Peyer's patch (tissue), 4 donors: ENCODE results near the gene NKX6-2. TPM values are rescaled to one million over a fixed set of nuclear protein-coding genes. Genes with fewer than 3 reads are reported as not detected.

Source experiments
- DNase-seq, 3 donors: peaks; one replicate each; pipeline ENCODE4 v3.0.0-alpha.2; 2017 to 2019
- H3K27ac ChIP-seq, 4 donors: fragments of 200-600 bp; sonication (generic); one replicate each; pipeline ENCODE4 v1.5.1; 2016 to 2019
- H3K27me3 ChIP-seq, 2 donors: fragments of 200-600 bp; sonication (generic); one replicate each; pipeline ENCODE4 v1.5.1; 2019
- H3K36me3 ChIP-seq, 3 donors: fragments of 200-600 bp; sonication (generic); one replicate each; pipeline ENCODE4 v1.5.1; 2016 to 2019
- H3K4me1 ChIP-seq, 4 donors: fragments of 200-600 bp; sonication (generic); one replicate each; pipeline ENCODE4 v1.5.1; 2016 to 2019
- H3K4me3 ChIP-seq, 4 donors: fragments of 200-600 bp; sonication (generic); 1 replicate in 3 of 4; 2 replicates in 1 of 4; pipeline ENCODE4 v1.5.1; 2016 to 2019; ENCODE audit warnings: mild to moderate bottlenecking in 1 of 4
- H3K9me3 ChIP-seq, 4 donors: fragments of 200-600 bp; sonication (generic); one replicate each; pipeline ENCODE4 v1.5.1; 2016 to 2019; ENCODE audit warnings: mild to moderate bottlenecking in 1 of 4
- POLR2A ChIP-seq, 2 donors: fragments of 450-650 bp; IDR thresholded peaks; one replicate each; pipeline ENCODE4 v1.5.1; 2017; ENCODE audit warnings: antibody characterized with exemption in 2 of 2, mild to moderate bottlenecking in 2 of 2, moderate library complexity in 2 of 2
- total RNA-seq, 4 donors: library from RNA; depleted of rRNA; stranded (reverse); fragments of >200 nt; gene quantifications; one replicate each; pipeline ENCODE4 v1.1.0, GENCODE V29; 2016
- TF ChIP-seq, protein P1 (sequence below), 6 experiments: fragments of 450-650 bp in 4 of 6; fragments of 200-600 bp in 2 of 6; sonication (generic) in 1 of 6; IDR thresholded peaks; one replicate each; pipeline ENCODE4 v1.5.1; 2017 to 2019; ENCODE audit warnings: antibody characterized with exemption in 6 of 6, mild to moderate bottlenecking in 3 of 6, moderate library complexity in 1 of 6

The NKX6-2 gene
- total RNA-seq, 4 donors from 2014 or later, result not detected

DNA sequence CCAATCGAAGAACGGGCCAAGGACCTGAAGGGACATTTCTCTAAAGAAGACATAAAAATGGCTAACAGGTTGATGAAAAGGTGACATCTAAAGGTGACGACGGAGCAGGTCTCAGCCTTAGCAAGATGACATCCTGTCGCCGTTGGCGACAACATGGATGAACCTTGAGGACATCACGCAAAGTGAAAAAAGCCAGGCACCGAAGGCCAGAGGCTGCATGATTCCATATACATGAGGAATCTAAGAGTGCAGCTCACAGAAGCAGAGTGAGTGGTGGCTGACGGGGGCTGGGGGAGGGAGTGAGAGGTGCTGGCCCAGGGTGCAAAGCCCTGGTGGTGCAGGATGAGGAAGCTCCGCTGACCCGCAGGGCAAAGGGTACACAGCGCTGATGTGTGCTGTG, 34.1 kb upstream of the NKX6-2 start:
- no peak for DNase-seq

DNA sequence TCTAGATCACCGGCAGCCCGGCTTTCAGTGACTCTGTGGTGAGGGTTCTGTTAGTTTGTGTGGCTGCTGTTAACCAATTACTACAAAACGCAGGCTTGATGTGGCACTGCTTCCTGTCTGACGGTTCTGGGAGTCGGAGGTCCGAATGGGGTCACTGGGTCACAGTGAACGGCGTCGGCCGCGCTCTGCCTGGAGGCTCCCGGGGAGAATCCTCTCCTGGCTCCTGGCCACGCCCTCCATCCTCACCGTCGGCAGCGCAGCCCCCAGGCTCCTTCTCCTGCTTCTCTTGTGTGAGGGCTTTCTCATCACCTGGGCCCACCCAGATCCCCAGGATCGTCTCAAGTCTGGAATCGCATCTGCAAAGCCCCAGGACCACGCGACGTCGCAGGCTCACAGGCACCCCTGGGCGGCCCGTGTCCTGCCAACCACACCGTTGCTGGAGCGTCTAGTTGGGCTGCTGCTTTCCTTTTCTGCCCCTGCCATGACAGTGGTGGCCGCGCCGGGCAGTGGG, 31.8 kb upstream of the NKX6-2 start:
- no peak for DNase-seq
- H3K4me1 ChIP-seq, result no peaks in the 10 kb centered on the region
- TF ChIP-seq POLR2A (IDR thresholded peaks at IDR 0.05), result no peak
- TF ChIP-seq, protein P1, sequence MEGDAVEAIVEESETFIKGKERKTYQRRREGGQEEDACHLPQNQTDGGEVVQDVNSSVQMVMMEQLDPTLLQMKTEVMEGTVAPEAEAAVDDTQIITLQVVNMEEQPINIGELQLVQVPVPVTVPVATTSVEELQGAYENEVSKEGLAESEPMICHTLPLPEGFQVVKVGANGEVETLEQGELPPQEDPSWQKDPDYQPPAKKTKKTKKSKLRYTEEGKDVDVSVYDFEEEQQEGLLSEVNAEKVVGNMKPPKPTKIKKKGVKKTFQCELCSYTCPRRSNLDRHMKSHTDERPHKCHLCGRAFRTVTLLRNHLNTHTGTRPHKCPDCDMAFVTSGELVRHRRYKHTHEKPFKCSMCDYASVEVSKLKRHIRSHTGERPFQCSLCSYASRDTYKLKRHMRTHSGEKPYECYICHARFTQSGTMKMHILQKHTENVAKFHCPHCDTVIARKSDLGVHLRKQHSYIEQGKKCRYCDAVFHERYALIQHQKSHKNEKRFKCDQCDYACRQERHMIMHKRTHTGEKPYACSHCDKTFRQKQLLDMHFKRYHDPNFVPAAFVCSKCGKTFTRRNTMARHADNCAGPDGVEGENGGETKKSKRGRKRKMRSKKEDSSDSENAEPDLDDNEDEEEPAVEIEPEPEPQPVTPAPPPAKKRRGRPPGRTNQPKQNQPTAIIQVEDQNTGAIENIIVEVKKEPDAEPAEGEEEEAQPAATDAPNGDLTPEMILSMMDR (IDR thresholded peaks at IDR 0.05), result no peak
- no peak overlapping the region for H3K27ac ChIP-seq
- H3K9me3 ChIP-seq, result no peaks in the 10 kb centered on the region
- no peaks in the 10 kb centered on the region for H3K36me3 ChIP-seq
- H3K27me3 ChIP-seq, result no peaks in the 10 kb centered on the region
- no peak overlapping the region for H3K4me3 ChIP-seq

More for the DNA sequence above, 34.1 kb upstream of the NKX6-2 start:
- H3K9me3 ChIP-seq, result no peaks in the 10 kb centered on the region
- TF ChIP-seq, protein P1 (IDR thresholded peaks at IDR 0.05), result no peak
- TF ChIP-seq POLR2A (IDR thresholded peaks at IDR 0.05), result no peak
- no peak overlapping the region for H3K27ac ChIP-seq
- no peaks in the 10 kb centered on the region for H3K27me3 ChIP-seq
- H3K4me3 ChIP-seq, result no peak overlapping the region
- no peaks in the 10 kb centered on the region for H3K36me3 ChIP-seq
- H3K4me1 ChIP-seq, result no peaks in the 10 kb centered on the region

DNA sequence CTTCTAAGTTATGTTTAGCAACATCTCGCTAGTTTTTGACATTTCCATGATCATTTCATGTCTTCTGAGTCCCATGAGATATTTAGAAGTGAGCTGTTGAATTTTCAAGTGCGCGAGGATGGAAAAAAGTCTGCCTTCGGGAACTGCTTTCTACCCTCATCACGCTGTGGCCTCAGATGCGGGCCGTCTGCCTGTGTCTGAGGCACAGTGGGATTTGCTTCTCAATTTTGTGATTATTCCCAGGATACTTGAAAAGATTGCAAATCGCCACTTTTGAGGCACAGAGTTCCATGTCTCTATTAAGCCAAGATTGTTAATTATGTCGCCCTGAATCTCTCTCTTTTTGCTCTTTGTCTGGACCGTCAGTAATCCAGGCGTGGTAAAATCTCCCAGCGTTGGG, 30.8 kb upstream of the NKX6-2 start:
- no peaks in the 10 kb centered on the region for H3K36me3 ChIP-seq
- no peak for DNase-seq
- no peaks in the 10 kb centered on the region for H3K9me3 ChIP-seq
- TF ChIP-seq, protein P1 (IDR thresholded peaks at IDR 0.05), result no peak
- TF ChIP-seq POLR2A (IDR thresholded peaks at IDR 0.05), result no peak
- H3K4me3 ChIP-seq, result no peak overlapping the region
- no peaks in the 10 kb centered on the region for H3K27me3 ChIP-seq
- H3K27ac ChIP-seq, result no peak overlapping the region
- H3K4me1 ChIP-seq, result no peaks in the 10 kb centered on the region

DNA sequence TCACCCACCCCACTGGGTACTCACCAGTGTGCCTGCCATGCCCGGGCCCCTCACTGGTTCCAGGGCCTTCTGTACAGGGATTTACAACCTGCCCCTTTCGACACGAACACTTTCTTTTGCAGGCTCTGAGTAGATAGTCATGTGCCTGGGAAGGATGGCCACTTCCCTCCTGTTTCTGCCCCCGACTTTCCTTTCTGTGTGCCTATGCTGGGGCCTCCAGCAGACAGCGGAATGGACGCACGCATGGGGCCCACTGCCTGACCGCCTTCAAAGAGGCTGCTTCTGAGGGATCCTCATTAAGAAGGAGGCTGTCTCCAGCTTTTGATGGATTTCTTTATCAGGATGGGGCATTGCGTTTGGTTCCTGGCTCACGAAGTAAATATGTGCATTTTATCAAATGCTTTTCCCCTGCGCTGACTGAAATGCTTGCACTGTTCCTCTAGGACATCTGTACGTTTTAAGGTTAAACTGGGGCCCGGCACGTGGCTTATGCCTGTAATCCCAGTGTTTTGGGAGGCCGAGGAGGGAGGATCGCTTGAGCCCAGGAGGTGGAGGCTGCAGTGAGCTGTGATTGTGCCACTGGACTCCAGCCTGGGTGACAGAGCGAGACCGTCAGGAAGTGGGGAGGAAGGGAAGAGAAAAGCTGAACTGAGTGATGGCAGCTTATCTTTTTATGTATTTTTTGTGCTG, 29.4 kb upstream of the NKX6-2 start:
- no peaks in the 10 kb centered on the region for H3K27me3 ChIP-seq
- H3K4me3 ChIP-seq, result no peak overlapping the region
- H3K27ac ChIP-seq, result no peak overlapping the region
- no peaks in the 10 kb centered on the region for H3K9me3 ChIP-seq
- TF ChIP-seq POLR2A (IDR thresholded peaks at IDR 0.05), result no peak
- TF ChIP-seq, protein P1 (IDR thresholded peaks at IDR 0.05), result no peak
- H3K4me1 ChIP-seq, result no peaks in the 10 kb centered on the region
- no peaks in the 10 kb centered on the region for H3K36me3 ChIP-seq
- peak in 1 of 3 donors; percentile 3 for DNase-seq

DNA sequence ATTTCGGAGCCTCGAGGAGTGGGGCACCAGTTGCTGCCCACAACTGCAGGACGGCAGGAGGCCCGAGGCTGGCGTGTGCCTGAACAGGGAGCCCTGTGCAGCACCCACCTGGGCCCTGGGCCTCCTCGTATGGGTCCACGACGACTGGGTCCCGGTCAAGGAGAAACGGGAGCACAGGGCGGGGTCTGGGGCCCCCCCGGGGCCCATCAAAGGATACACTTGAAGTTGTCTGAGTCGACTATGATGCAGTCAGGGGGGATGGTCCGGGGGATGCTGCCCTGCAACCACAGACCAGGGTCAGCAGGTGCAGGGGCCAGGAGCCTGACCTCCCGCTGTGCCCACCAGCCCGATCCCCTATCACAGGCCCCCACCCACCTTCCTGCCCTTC, 28.5 kb upstream of the NKX6-2 start:
- no peak overlapping the region for H3K27ac ChIP-seq
- peak in 1 of 3 donors; percentile 11 for DNase-seq
- no peaks in the 10 kb centered on the region for H3K9me3 ChIP-seq
- H3K27me3 ChIP-seq, result no peaks in the 10 kb centered on the region
- no peaks in the 10 kb centered on the region for H3K4me1 ChIP-seq
- TF ChIP-seq, protein P1 (IDR thresholded peaks at IDR 0.05), result no peak
- TF ChIP-seq POLR2A (IDR thresholded peaks at IDR 0.05), result no peak
- H3K4me3 ChIP-seq, result no peak overlapping the region
- H3K36me3 ChIP-seq, result no peaks in the 10 kb centered on the region
